C4-2B (cell line): ENCODE measurements around the gene CERKL.

Source experiments
- CTCF ChIP-seq: fragments of 450-650 bp; conservative IDR thresholded peaks from 2 replicates; pipeline ENCODE4 v1.5.1; 2017; ENCODE audit warnings: mild to moderate bottlenecking
- ZFX ChIP-seq: fragments of 450-650 bp; IDR thresholded peaks from 2 replicates; pipeline ENCODE4 v1.6.1; 2017

- TF ChIP-seq CTCF (no peak), ZFX (no peak)
These were observed 37.4 kb downstream of the CERKL start for GRCh38 chr2:181619516-181619915.
